ENCODE results near the gene FBXW8.

DNA sequence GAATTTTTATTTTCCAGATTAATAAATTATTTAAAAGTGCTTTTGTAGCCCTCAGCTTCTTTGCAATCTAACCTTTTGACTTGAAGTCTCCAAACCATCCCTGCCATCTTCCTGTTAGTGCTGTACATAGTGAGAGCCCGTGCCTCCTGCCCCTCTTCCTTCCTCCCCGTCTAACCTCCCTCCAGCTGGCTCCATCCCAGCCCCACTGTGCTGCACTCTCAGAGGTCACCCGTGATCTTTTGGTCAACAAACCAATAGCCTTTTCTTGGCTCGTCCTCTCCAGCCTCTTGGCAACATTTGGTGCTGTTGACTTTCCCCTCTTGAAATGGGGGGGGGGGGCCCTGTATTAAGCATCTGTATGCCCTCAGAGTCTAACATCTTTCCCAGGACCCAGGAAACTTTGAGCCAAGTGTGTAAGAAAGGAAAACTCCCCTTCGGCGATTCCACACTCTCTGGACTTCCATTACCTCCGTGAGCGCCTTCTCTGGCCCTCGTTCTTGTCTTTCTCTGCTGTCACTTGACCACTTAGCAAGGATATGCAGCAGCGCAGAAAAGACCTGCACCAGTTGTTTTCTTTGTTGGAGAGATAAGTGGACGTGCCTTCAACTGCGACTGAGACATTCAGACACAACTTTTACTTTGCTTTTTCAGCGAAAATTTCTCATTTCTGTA is 44.1 kb downstream of the FBXW8 start:
- TF ChIP-seq, protein P1, sequence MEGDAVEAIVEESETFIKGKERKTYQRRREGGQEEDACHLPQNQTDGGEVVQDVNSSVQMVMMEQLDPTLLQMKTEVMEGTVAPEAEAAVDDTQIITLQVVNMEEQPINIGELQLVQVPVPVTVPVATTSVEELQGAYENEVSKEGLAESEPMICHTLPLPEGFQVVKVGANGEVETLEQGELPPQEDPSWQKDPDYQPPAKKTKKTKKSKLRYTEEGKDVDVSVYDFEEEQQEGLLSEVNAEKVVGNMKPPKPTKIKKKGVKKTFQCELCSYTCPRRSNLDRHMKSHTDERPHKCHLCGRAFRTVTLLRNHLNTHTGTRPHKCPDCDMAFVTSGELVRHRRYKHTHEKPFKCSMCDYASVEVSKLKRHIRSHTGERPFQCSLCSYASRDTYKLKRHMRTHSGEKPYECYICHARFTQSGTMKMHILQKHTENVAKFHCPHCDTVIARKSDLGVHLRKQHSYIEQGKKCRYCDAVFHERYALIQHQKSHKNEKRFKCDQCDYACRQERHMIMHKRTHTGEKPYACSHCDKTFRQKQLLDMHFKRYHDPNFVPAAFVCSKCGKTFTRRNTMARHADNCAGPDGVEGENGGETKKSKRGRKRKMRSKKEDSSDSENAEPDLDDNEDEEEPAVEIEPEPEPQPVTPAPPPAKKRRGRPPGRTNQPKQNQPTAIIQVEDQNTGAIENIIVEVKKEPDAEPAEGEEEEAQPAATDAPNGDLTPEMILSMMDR (IDR thresholded peaks at IDR 0.05), result no peak
- no peak for TF ChIP-seq EZH2 (IDR thresholded peaks at IDR 0.05; ENCODE audit: borderline replicate concordance, insufficient read depth, low read depth, low read length, poor library complexity, severe bottlenecking)
